ENCODE measurements around the gene WNT9A.

WNT9A gene

DNA sequence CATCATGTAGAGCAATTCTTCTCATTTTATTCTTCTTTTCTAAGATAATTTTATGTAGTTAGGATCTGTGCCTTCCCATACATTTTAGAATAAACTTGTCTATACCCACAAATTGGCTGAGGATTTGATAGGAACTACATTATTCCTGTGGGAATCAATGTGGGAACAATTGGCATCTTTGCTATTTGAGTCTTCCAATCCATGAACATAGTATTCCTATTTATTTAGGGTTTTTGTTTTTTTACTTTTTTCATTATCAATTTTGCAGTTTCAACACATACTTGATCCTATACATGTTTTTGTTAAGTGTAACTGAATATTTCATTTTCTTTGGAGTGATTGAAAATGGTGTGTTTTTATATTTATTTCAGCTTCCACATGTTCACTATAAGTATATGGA lies 8.1 kb upstream of the WNT9A start:
- in situ Hi-C loops (cut with MboI; ENCODE audit: low sequenced_read_pairs): no loop called here

DNA sequence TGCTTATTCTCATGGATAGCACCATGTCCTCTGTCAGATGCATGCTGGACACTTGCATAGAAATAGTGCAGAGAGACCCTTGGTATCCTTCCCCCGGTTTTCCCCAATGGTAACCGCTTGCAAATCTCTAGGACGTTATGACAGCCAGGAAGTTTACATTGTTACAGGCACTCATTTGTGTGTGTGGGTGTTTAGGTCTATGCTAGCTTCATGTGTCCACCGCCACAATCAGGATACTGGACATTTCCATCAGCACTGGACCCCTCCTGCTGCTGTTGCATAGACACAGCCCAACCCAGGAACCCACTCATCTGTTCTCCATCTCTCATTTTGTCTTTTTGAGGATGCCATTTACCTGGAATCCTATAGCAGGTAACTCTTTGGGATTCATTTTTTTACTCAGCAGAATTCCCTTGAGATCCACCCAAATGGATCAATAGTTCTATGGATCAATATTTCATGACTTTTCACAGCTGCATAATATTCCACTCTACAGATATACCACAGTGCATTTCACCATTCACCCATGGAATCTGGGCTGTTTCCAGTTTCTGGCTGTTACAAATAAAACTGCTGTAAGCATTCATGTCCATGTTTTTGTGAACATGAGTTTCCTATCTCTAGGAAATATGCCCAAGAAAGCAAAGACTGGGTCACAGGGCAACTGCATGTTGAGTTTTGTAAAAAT lies 6.6 kb upstream of the WNT9A start:
- in situ Hi-C loops (cut with MboI; ENCODE audit: low sequenced_read_pairs): no loop called here

DNA sequence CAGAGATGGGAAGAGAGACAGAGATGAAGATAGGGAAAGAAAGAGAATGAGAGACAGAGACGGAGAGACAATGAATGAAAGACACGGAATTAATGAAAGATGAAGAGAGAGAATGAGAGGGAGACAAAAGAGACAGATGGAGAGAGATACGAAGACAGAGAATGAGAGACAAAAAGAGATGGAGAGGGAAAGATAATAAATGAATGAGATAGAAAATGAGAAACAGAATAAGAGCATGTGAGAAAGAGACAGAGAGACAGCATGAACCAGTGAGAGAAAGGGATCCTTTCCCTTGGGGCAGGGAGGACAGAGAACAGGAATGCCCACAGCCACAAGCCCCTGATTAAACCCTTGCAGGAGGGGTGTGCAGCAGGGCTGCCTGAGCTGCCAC lies 5.3 kb upstream of the WNT9A start:
- in situ Hi-C loops (cut with MboI; ENCODE audit: low sequenced_read_pairs): no loop called here

DNA sequence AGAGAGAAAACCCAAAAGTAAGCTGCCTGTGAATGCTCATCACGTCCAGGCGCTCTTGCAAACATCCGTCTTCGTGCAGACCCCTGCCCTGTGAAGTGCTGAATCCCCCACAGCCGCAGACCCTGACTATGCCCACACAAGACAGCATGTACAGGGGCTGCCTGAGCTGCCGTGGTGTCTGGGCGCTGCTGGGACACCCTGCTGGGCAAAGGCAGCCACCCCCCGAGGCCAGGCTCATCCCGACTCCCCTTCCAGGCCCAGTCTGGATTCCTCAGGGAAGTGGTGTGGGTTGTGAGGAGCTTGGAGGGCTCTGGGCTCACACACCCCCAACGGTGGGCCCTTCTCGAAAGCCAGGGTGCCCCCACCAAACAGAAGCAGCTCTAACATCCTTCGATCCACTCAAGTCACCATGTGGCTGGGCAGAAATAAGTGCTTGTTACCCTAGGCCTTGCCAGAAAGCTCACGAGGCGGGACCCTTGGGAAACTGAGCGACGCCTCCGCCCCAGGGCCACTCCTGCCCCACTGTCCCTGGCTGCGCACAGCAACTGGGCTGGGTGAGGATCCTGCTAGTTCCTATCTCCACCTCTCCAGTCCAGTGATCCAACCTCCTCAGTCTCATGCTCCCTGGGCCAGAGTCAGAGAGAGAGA lies 4.8 kb upstream of the WNT9A start:
- in situ Hi-C loops (cut with MboI; ENCODE audit: low sequenced_read_pairs): no loop called here

DNA sequence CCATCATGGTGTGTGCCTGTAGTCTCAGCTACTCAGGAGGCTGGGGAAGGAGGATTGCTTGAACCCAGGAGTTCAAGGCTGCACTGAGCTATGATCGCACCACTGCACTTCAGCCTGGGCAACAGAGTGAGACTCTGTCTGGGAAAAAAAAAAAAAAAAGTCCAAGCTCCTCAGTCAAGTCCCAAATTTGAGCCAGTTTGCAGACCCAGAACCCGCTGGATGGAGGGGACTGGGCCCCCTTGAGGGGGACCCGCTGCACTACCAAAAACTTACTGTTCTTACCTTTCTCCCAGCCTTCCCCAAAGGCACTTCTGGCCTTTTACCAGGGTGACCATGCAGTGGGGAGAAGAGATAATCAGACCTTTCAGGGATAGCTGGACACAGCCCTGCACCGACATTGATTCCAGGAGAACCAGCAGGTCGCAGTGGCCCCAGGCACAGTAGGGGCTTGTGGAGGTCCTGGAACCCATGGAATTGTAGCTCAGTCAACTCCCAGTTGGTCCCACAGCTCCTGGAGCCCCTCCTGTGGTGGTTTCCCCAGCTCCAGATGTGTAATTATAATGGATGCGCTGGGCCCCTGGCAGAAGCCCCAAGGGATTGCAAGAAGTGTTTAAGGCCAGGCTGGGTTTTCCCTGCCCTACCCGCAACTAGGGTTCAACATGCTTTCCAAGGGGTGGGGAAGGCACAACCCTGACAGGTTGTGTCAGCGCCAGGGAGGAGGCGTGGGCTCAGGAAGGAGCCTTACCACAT lies 4.1 kb upstream of the WNT9A start:
- in situ Hi-C loops (cut with MboI; ENCODE audit: low sequenced_read_pairs): no loop called here

DNA sequence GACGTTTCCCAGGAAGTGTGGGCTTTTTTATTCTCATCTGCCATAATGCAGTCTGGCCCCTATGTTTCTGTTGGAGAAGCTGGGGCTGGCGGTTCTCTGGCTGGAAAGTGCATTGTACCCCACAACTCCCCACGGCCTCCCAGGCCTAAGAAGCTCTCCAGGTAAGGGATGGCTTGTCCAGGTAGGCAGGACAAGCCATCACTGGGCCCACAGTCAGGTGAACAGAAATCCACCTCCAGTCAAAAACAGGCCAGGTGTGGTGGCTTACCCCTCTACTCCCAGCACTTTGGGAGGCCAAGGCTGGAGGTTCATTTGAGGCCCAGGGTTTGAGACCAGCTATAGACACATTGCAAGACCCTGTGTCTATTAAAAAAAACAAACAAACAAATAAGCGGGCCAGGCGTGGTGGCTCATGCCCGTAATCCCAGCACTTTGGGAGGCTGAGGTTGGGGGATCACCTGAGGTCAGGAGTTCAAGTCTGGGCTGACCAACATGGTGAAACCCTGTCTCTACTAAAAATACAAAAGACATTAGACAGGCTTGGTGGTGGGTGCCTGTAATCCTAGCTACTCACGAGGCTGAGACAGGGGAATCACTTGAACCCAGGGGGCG lies 3.1 kb upstream of the WNT9A start:
- in situ Hi-C loops (cut with MboI; ENCODE audit: low sequenced_read_pairs): no loop called here

DNA sequence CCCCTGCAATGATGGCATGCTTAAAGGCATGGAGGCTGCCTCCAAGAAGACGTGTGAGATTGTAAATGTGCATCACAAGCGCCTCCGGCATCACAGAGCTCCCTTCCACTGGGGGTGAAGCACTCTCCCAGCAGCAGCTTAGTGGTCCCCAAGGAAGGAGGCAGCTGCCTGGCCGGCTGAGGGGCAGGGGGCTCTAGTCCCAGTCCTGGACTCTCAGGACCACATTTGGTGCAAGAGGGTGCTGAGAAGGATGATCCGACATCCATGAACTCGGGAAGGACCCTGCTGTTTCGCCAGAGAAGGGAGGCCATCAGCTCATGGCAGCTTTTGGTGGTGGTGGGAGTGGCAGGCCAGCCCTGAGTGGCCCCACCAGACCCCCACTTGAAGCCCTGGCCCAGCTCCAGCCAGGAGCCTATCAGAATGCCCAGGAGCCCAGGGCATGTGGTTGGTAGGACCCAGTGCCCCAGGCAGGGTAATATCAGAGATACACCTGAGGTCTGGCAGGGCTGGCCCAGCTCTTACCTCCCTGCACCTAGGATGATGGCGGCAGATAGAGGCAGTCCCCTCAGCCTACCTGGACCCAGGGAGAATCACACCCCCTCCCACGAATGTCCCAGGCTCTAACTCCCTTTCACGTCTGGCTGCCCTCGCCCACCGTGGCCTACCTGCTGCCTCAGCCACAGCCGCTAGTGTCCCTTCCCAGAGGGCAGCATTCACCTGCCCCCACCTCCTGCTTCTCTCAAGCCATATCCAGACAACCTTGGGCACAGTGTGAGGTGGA lies 2.4 kb upstream of the WNT9A start:
- in situ Hi-C loops (cut with MboI; ENCODE audit: low sequenced_read_pairs): no loop called here

DNA sequence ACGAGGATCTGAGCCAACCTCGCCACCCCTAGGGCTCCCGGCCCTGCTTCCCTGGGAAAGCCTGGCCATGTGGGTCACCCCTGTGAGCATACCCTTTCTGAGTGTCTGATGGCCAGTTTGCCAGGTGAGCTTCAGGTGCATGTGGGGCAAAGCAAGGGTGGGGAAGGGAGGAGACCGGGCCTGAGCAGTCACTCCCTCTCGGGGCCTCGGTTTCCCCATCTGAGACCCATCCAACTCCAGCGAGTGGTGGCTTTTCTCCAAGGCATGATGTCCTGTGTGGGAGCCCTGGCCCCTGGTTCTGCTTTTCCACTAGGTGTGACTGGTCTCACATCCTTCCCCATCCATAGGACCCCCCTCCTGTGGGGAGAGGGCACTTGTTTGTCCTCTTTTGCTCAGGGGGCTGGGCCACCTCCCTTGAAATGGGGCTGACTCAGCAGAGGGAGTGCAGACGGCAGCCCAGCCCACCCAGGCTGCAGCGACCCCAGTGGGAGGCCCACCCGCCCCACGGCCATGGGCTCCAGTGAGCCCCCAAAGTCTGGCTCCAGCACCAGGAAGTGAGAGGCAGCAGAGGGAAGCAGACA lies 1.7 kb upstream of the WNT9A start:
- in situ Hi-C loops (cut with MboI; ENCODE audit: low sequenced_read_pairs): no loop called here

DNA sequence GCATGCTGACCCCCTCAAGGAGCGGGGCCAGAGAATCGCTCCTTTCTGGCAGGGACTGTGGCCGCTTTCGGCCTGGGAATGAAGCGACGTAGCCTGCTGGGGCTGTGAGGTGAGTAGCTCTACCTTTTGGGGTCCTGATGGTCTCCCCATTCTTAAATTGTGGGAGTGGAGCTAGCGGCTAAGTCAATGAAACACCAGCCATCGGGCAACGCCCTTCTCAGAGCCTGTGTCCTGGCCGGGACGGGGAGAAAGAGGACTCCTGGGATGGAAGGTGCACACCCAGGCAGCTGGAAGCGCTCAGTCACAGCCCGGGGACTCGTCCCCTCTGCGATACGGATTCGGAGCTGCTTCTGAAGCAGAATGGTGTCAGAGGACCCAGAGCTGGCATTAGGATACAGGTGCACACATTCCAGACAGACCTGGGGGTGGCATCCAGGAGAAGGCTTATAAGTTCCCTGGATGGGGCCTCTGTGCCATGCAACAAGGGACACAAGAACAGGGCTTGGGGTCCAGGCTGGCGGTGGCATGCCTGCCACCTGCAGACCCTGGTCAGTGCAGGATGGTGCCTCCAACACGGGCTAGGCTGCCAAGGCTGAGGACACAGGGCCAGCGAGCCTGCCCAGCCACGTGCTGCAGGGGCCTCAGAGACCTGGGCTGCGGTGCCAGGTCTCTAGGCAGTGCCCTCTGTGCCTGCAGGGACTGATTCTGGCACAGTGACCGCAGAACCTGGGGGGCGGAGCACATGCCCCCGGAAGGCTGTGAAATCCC lies 945 bp upstream of the WNT9A start:
- in situ Hi-C loops (cut with MboI; ENCODE audit: low sequenced_read_pairs): no loop called here

DNA sequence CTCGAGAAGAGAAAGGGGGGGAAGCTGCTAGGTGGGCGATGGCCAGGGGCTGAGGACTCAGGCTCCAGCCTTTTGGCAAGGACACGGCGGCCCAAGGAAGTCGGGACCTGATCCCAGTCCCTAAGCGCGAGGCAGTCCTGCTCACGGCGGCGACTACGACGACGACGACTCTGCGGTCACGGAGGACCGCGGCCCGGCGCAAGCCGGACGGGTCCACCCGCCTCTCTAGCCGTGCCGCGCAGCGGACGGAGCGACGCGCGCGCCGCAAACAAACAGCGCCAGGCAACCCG lies 401 bp downstream of the WNT9A start:
- in situ Hi-C loops (cut with MboI; ENCODE audit: low sequenced_read_pairs): no loop called here

DNA sequence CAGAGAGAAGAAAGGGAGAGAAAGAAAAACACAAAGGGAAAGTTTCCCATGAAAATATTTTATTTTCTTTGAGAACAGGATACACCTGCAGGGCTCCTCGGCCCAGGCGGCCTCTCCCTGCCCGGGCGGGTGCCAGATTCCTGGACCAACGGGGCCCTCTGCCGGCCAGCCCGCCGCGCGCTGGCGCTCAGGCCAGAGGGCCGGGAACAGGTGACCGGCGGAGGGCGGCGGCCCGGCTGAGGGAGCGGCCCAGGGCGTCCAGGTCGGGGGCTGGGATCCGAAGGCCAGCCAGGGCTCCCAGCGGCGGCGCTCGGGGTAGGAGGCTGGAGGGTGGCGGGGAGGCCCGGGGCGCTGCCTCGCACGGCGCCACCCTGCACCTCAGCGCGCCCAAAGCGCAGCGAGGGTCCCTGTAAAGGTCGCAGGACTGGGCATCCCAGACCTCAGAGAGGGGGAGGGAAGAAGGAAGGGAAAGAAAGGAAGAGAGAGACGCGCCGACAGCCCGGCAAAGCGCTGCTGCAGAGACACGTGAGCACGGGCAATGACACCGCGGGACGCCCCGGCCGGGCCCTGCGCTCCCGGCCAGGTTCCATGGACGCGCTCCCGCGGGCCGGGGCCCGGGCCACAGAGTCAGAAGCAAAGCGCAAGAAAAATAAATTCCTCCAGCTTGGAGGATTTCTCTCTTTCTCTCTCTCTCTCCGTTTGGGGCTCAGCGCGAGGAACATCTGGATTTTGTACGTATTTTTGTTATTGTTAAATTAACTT lies 927 bp downstream of the WNT9A start:
- in situ Hi-C loops (cut with MboI; ENCODE audit: low sequenced_read_pairs): no loop called here

DNA sequence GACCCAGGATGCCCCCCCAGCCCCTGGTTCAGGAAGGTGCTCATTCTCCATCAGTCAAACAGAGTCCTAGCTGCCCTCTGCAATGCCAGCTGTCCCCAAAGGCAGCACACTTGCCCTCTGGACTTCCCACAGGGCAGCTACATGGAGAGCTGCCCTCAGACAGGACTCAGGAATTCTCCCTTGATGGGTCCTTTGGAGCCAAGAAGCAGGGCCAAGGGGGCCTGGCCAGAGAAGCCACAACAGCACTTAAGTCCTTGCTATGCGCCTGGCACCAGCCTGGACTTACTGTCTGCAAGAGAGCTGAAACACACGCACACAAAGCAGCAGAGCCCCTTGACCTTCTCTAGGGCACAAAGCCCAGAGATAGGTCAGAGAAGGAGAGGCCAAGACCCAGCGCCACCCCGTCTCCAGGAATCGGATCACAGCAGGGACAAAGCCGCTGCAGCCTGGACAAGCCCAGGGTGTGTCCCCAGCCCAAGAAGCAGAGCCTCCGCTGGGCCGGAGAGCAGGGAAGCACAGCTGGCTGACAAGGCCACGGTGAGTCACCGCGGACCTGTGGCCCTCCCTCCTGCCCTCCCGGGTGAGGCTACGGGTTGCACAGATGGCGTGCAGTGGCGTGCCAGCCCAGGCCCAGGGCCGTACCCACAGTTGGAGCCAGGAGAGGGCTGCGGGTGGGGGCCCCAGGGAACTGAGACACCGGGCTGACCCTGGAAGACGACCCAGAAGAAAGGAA lies 1.7 kb downstream of the WNT9A start:
- in situ Hi-C loops (cut with MboI; ENCODE audit: low sequenced_read_pairs): no loop called here

DNA sequence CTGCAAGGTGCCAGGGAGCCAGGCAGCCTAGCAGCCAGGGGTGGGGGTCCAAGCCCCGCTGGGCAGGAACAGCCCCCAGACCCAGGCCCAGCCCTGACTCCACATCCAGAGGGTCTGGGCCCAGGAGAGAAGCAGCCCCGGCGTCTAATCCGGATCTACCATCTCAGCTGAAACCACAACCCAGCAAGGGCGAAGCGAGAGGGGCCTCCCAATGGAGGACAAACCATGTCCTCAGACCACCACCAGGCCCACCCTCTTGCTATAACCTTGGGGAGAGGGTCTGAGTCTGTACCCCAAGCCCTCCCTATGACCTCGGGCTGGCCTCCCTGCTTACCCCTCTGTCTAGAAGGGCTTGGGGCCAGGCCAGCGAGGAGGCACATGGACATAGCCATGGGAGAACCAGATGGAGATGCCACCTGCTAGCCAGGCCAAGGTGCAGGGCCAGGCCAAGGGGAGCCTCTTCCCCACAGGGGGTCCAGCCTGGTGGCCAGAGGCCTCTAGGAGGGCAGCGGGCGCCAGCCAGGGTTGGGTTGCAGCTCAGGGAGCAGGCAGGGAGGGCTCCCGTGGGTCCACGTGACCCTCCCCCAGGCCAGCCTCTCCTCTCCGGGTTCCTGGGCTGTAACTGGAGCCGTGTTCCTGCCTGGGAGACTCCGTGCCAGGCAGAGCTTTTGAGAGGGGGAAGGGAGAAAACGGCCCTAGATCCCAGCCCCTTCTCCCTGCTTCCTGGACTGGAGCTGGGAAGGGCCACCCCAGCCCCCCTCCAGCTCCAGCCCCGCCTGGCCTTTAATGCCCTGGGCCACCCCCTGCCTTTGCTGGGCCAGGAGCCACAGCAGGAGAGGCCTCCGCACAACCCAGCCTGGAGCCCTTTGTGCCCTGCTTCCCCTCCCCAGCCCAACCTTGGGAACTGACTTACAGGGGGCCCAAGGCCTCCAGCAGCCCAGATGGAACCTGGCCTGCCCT lies 2.5 kb downstream of the WNT9A start:
- in situ Hi-C loops (cut with MboI; ENCODE audit: low sequenced_read_pairs): no loop called here

DNA sequence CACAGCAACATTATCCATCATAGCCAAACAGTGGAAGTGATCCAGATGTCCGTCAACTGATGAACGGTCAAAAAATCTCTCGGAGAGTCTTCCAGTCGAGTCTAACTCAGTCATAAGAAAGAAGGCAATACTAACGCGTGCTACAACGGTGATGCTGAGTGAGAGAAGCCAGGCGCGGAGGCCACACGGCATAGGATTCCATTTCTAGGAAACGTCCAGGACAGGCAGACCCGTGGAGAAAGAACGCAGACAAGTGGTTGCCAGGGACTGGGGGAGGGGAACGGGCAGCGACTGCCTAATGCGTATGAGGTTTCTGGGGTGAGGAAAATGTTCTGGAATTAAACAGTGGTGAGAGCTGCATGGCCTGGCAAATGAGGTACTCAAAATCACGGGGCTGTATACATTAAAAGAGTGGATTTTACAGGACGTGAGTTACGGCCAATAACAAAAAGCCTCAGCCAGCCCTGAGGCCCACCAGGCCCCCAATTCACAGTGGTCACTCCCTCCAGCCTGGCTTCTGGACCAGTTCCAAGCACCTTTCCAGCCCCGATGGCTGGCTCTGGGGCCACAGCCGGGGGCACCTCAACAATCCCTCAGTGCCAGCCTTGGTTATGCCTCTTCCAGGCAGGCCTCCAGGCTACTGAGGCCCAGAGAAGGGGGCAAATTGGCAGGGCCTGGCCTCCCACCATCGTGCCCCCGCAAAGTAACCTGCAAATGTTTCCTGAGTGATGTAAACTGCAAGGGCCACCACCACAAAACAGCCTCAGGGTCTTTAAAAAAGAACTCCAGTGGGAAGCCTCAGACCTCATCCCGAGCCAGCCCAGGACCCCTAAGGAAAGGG lies 3.4 kb downstream of the WNT9A start:
- in situ Hi-C loops (cut with MboI; ENCODE audit: low sequenced_read_pairs): no loop called here

DNA sequence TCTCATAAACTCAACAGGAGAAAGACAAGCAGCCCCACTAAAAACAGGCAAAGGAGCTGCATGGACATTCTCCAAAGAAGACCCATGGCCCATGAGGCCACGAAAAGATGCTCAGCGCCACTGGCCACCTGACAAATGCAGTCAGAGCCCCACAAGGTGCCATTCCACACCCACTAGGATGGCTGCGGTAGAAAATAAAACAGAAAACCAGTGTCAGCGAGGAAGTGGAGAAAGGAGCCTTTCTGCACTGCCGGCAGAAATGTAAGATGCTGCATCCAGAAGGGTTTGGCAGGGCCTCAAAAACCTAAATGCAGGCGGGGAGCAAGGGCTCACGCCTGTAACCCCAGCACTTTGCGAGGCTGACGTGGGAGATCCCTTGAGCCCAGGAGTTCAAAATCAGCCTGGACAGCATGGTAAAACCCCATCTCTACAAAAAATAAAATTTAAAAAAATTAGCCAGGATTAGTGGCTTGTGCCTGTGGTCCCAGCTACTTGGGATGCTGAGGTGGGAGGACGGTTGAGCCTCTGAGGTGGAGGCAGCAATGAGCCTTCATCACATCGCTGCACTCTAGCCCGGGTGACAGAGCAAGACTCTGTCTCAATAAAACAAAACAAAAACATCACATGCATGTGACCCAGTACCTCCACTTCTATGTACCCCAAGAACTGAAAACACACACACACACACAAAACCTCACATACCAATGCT lies 4.2 kb downstream of the WNT9A start:
- in situ Hi-C loops (cut with MboI; ENCODE audit: low sequenced_read_pairs): no loop called here

DNA sequence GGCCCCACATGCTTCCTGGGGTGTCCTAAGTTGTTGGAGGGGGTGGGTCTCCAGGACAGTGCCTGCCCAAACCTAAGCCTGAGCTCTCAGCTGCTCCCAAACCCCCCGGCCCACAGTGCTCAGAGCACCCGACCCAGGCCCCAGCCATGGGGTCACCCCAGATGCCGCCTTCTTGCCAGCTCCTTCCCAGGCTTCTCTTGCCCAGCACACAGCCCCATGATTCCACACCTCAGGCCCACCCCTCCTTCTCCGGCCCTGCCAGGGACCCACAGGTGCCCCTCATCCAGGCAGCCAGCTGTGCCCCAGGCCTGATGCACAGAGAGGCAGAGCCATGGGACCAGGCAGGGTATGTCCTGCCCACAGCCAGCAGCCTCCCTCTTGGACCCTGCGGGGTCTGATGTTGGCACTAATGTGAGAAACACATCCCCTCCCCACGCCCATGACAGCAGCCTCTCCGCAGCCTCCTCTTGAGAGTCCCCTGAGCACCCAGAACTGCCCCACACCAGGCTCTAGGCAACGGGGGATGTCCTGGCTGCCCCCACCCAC lies 4.9 kb downstream of the WNT9A start:
- in situ Hi-C loops (cut with MboI; ENCODE audit: low sequenced_read_pairs): no loop called here
